HG02798 (cell line): ENCODE data around the gene PKNOX2.
"Not testable (repeated sequence)": the region's sequence is repeated elsewhere in the genome, so short reads cannot be mapped to it uniquely, and the experiment has no call there.

Experiments used
- ATAC-seq: cut with Tn5 transposase; IDR thresholded peaks from one replicate; pipeline ENCODE4 v1.9.1; 2021; ENCODE audit warnings: mild to moderate bottlenecking; ENCODE audit not compliant: unreplicated experiment, poor library complexity

Gene PKNOX2

GRCh38 chr11:125199915-125200314 is 35.4 kb downstream of the PKNOX2 start:
- ATAC-seq, result no peak

GRCh38 chr11:125200441-125200840 is 35.9 kb downstream of the PKNOX2 start:
- no peak for ATAC-seq

- ATAC-seq, result no peak
Measured at GRCh38 chr11:125201525-125202141, 37.1 kb downstream of the PKNOX2 start.

GRCh38 chr11:125202362-125202880 is 37.9 kb downstream of the PKNOX2 start:
- no peak for ATAC-seq

GRCh38 chr11:125202977-125203376 is 38.4 kb downstream of the PKNOX2 start:
- ATAC-seq, result no peak

GRCh38 chr11:125207866-125208425 is 43.4 kb downstream of the PKNOX2 start:
- ATAC-seq, result no peak

GRCh38 chr11:125210066-125210465 is 45.5 kb downstream of the PKNOX2 start:
- no peak for ATAC-seq

- no peak for ATAC-seq
Measured at GRCh38 chr11:125211191-125211947, 46.8 kb downstream of the PKNOX2 start.

GRCh38 chr11:125211948-125212340 is 47.4 kb downstream of the PKNOX2 start:
- no peak for ATAC-seq

- ATAC-seq, result no peak
Measured at GRCh38 chr11:125214601-125215565, 50.3 kb downstream of the PKNOX2 start.

GRCh38 chr11:125215976-125216375 is 51.4 kb downstream of the PKNOX2 start:
- ATAC-seq, result no peak

GRCh38 chr11:125218336-125218735 is 53.8 kb downstream of the PKNOX2 start:
- no peak for ATAC-seq

GRCh38 chr11:125221461-125221860 is 56.9 kb downstream of the PKNOX2 start:
- no peak for ATAC-seq

- ATAC-seq, result no peak
Measured at GRCh38 chr11:125222494-125222893, 57.9 kb downstream of the PKNOX2 start.

GRCh38 chr11:125223161-125223560 is 58.6 kb downstream of the PKNOX2 start:
- ATAC-seq, result not testable (repeated sequence)

- no peak for ATAC-seq
Measured at GRCh38 chr11:125223901-125224361, 59.4 kb downstream of the PKNOX2 start.

GRCh38 chr11:125224391-125225021 is 60.0 kb downstream of the PKNOX2 start:
- ATAC-seq, result no peak

- no peak for ATAC-seq
Measured at GRCh38 chr11:125225401-125225800, 60.9 kb downstream of the PKNOX2 start.

- no peak for ATAC-seq
Measured at GRCh38 chr11:125226031-125226430, 61.5 kb downstream of the PKNOX2 start.

GRCh38 chr11:125226706-125227105 is 62.2 kb downstream of the PKNOX2 start:
- no peak for ATAC-seq
